Ishikawa (cell line): ENCODE data around the gene C4A.

Experiments used
- CEBPB ChIP-seq: IDR thresholded peaks from 2 replicates; pipeline ENCODE4 v1.6.1; 2012
- CREB1 ChIP-seq: IDR thresholded peaks from 2 replicates; pipeline ENCODE4 v1.6.1; 2012; ENCODE audit warnings: low read depth
- EGR1 ChIP-seq: IDR thresholded peaks from 2 replicates; pipeline ENCODE4 v1.6.1; 2012
- EP300 ChIP-seq: IDR thresholded peaks from 2 replicates; pipeline ENCODE4 v1.6.1; 2012; ENCODE audit warnings: borderline replicate concordance
- FOXM1 ChIP-seq: IDR thresholded peaks from 2 replicates; pipeline ENCODE4 v1.6.1; 2012; ENCODE audit warnings: low read depth, borderline replicate concordance
- MAX ChIP-seq: IDR thresholded peaks from 2 replicates; pipeline ENCODE4 v1.6.1; 2012
- NFIC ChIP-seq: IDR thresholded peaks from 2 replicates; pipeline ENCODE4 v1.6.1; 2012
- RAD21 ChIP-seq: IDR thresholded peaks from 2 replicates; pipeline ENCODE4 v1.6.1; 2012; ENCODE audit warnings: low read depth
- REST ChIP-seq: IDR thresholded peaks from 2 replicates; pipeline ENCODE4 v1.6.1; 2012; ENCODE audit warnings: low read depth, mild to moderate bottlenecking
- TAF1 ChIP-seq: IDR thresholded peaks from 2 replicates; pipeline ENCODE4 v1.6.1; 2012; ENCODE audit warnings: low read depth, mild to moderate bottlenecking
- TCF12 ChIP-seq: IDR thresholded peaks from 2 replicates; pipeline ENCODE4 v1.6.1; 2012; ENCODE audit warnings: low read depth
- TEAD4 ChIP-seq: IDR thresholded peaks from 2 replicates; pipeline ENCODE4 v1.6.1; 2012
- USF1 ChIP-seq: IDR thresholded peaks from 2 replicates; pipeline ENCODE4 v1.6.1; 2012
- YY1 ChIP-seq: IDR thresholded peaks from 2 replicates; pipeline ENCODE4 v1.6.1; 2012; ENCODE audit warnings: low read depth
- ZBTB7A ChIP-seq: IDR thresholded peaks from 2 replicates; pipeline ENCODE4 v1.6.1; 2012; ENCODE audit warnings: low read depth

Gene C4A

GRCh38 chr6:31968791-31969711, 12.8 kb upstream of the C4A start:
- TF ChIP-seq TCF12, result no peak
- TF ChIP-seq EGR1, result no peak
- no peak for TF ChIP-seq EP300
- no peak for TF ChIP-seq TAF1
- no peak for TF ChIP-seq FOXM1
- TF ChIP-seq YY1, result no peak
- TF ChIP-seq CREB1, result no peak
- TF ChIP-seq USF1, result no peak
- TF ChIP-seq NFIC, result no peak
- TF ChIP-seq MAX, result no peak
- TF ChIP-seq ZBTB7A, result no peak

GRCh38 chr6:31969712-31970603, 11.9 kb upstream of the C4A start:
- TF ChIP-seq YY1 (no peak), MAX (no peak), ZBTB7A (no peak), CREB1 (no peak), TEAD4 (no peak), TCF12 (no peak), EP300 (no peak), USF1 (no peak), EGR1 (no peak)

GRCh38 chr6:31970604-31971271, 11.1 kb upstream of the C4A start:
- no peak for TF ChIP-seq CREB1
- no peak for TF ChIP-seq CEBPB
- TF ChIP-seq REST, result no peak
- no peak for TF ChIP-seq EP300
- TF ChIP-seq ZBTB7A, result no peak
- TF ChIP-seq EGR1, result no peak
- TF ChIP-seq MAX, result no peak
- TF ChIP-seq NFIC, result no peak
- TF ChIP-seq FOXM1, result no peak
- no peak for TF ChIP-seq TAF1
- TF ChIP-seq YY1, result no peak
- TF ChIP-seq RAD21, result no peak
- no peak for TF ChIP-seq TCF12
- TF ChIP-seq TEAD4, result no peak
- TF ChIP-seq USF1, result no peak

- TF ChIP-seq FOXM1 (no peak), NFIC (no peak), ZBTB7A (no peak), MAX (no peak), RAD21 (no peak), YY1 (no peak), TCF12 (no peak), USF1 (no peak), TEAD4 (no peak), EP300 (no peak), REST (no peak)
Observed at GRCh38 chr6:31971279-31971992, 10.4 kb upstream of the C4A start.
